K562 (cell line): ENCODE data around the gene ERICH6B. TPM values are rescaled to one million over a fixed set of nuclear protein-coding genes. Genes with fewer than 3 reads are reported as not detected.

Experiments used
- ATAC-seq: fragments of 200-7000 bp; cut with Tn5 transposase; 3 replicates; pipeline ENCODE4 v1.9.1; 2020; ENCODE audit warnings: moderate library complexity
- BruUV-seq: library from RNA; stranded (reverse); fragments of 400-500 nt; replicated peaks from 2 replicates; lab custom pipeline; 2021; lab: Mats Ljungman, UMichigan
- CTCF ChIA-PET: fragments of 300-600 bp; formaldehyde crosslinking; extraction: SDS; loops from one replicate; lab custom pipeline; 2021; ENCODE audit warnings: low intra/inter-chr PET ratio; lab: Yijun Ruan, JAX
- POLR2A ChIA-PET: fragments of 300-600, 350-650 bp; sonication (Branson Sonifier 250); formaldehyde crosslinking; extraction: SDS; loops from one replicate; lab custom pipeline; 2021; ENCODE audit warnings: antibody characterized with exemption, inconsistent platforms; lab: Yijun Ruan, JAX
- DNase-seq, 4 experiments: peaks; one replicate each; pipeline versions ENCODE4 v3.0.0 to v3.0.0-alpha.2; 2011 to 2018; ENCODE audit warnings: low spot score in 3 of 4, mixed read lengths in 3 of 4; ENCODE audit errors: extremely low read depth in 1 of 4
- FAIRE-seq: peaks from 2 replicates; lab custom pipeline; 2011; peaks lifted over from hg19 to GRCh38; lab: Jason Lieb, UNC
- H2AFZ ChIP-seq: 2 replicates; pipeline ENCODE4 v1.6.0; 2011; ENCODE audit warnings: low read depth, low read length, control low read depth, inconsistent platforms
- H3K27ac ChIP-seq: fragments of 200-600 bp; 3 replicates; pipeline ENCODE4 v1.8.0; 2011; ENCODE audit warnings: low read depth, mild to moderate bottlenecking, control low read depth, inconsistent platforms, low read length, moderate library complexity, mixed read lengths; ENCODE audit errors: extremely low read depth
- H3K27me3 ChIP-seq, 2 experiments: fragments of 300-600 bp in 1 of 2; 2 replicates in 1 of 2; 3 replicates in 1 of 2; pipeline versions ENCODE4 v1.6.0 to v1.8.0; 2011; ENCODE audit warnings: inconsistent platforms in 2 of 2, low read length in 2 of 2, mild to moderate bottlenecking in 1 of 2, mixed read lengths in 1 of 2, moderate library complexity in 1 of 2; ENCODE audit not compliant: control insufficient read depth in 2 of 2, insufficient read depth in 2 of 2
- H3K36me3 ChIP-seq: fragments of 300-600 bp; 3 replicates; pipeline ENCODE4 v1.8.0; 2011; ENCODE audit warnings: mild to moderate bottlenecking, low read length, inconsistent platforms; ENCODE audit not compliant: control insufficient read depth, insufficient read depth
- H3K4me1 ChIP-seq, 2 experiments: fragments of 200-600 bp in 1 of 2; replicated peaks in 1 of 2; 2 replicates in 1 of 2; 3 replicates in 1 of 2; pipeline versions ENCODE4 v1.5.1 to v1.8.0; 2011; ENCODE audit warnings: inconsistent platforms in 2 of 2, low read length in 2 of 2, mild to moderate bottlenecking in 1 of 2, mixed read lengths in 1 of 2, moderate library complexity in 1 of 2; ENCODE audit not compliant: control insufficient read depth in 2 of 2, insufficient read depth in 2 of 2
- H3K4me2 ChIP-seq: 2 replicates; pipeline ENCODE4 v1.6.1; 2011; ENCODE audit warnings: low read length, control low read depth, inconsistent platforms, mixed read lengths; ENCODE audit not compliant: insufficient read depth
- H3K4me3 ChIP-seq: fragments of 200-600 bp; sonication (generic), shearing (Covaris generic); 2 replicates; pipeline ENCODE4 v1.5.1; 2016; ENCODE audit warnings: control low read depth, inconsistent platforms
- H3K79me2 ChIP-seq: fragments of 200-600 bp; 3 replicates; pipeline ENCODE4 v1.8.0; 2011; ENCODE audit warnings: low read length, inconsistent platforms; ENCODE audit not compliant: control insufficient read depth, insufficient read depth
- H3K9ac ChIP-seq, 2 experiments: 2 replicates each; pipeline versions ENCODE4 v1.6.0 to v1.6.1; 2011; ENCODE audit warnings: low read depth in 2 of 2, low read length in 2 of 2, control low read depth in 1 of 2, inconsistent platforms in 1 of 2, mild to moderate bottlenecking in 1 of 2, mixed read lengths in 1 of 2; ENCODE audit not compliant: insufficient read depth in 1 of 2
- H3K9me1 ChIP-seq: one replicate; pipeline ENCODE4 v1.6.0; 2011; ENCODE audit warnings: inconsistent platforms, mild to moderate bottlenecking, low read length, moderate library complexity; ENCODE audit not compliant: control insufficient read depth, insufficient read depth
- H3K9me3 ChIP-seq: replicated peaks from 2 replicates; pipeline ENCODE4 v1.5.1; 2011; ENCODE audit warnings: low read depth, low read length, inconsistent platforms; ENCODE audit not compliant: control insufficient read depth, insufficient read depth
- H4K20me1 ChIP-seq: replicated peaks from 2 replicates; pipeline ENCODE4 v1.6.1; 2011; ENCODE audit warnings: low read length, inconsistent platforms, mixed read lengths; ENCODE audit not compliant: control insufficient read depth, insufficient read depth
- CBX2 ChIP-seq: fragments of 200-600 bp; sonication (generic); IDR thresholded peaks from one replicate; pipeline ENCODE4 v1.6.1; 2012; ENCODE audit warnings: mild to moderate bottlenecking, low read length, inconsistent platforms; ENCODE audit not compliant: insufficient read depth, poor library complexity, severe bottlenecking
- CHAMP1 ChIP-seq: fragments of 450-650 bp; IDR thresholded peaks from 2 replicates; pipeline ENCODE4 v1.6.1; 2016; ENCODE audit warnings: mild to moderate bottlenecking
- E2F1 ChIP-seq: sonication (generic); formaldehyde crosslinking; IDR thresholded peaks from 2 replicates; pipeline ENCODE4 v1.8.1; 2023; ENCODE audit warnings: mild to moderate bottlenecking, missing genetic modification reagents, moderate library complexity
- ESRRB ChIP-seq: fragments of 250-450 bp; sonication (Bioruptor Pico); IDR thresholded peaks from 2 replicates; pipeline ENCODE4 v1.5.0; 2020; ENCODE audit warnings: mild to moderate bottlenecking, moderate library complexity, borderline replicate concordance
- MGA ChIP-seq: fragments of 450-650 bp; IDR thresholded peaks from 2 replicates; pipeline ENCODE4 v1.6.1; 2016; ENCODE audit warnings: mild to moderate bottlenecking, moderate library complexity
- SNRNP70 ChIP-seq: fragments of 200-400 bp; formaldehyde crosslinking; optimal IDR thresholded peaks from 2 replicates; pipeline ENCODE3; 2017; ENCODE audit warnings: low read depth, low read length
- ZFPM2 ChIP-seq: fragments of 250-450 bp; sonication (Bioruptor Pico); IDR thresholded peaks from 2 replicates; pipeline ENCODE4 v1.5.1; 2022; ENCODE audit warnings: mild to moderate bottlenecking
- WGBS: fragments of 100-300 bp; shearing (Covaris generic); methylation state at CpG from one replicate; pipeline ENCODE4 v1.1.6; 2016; ENCODE audit warnings: low coverage, mixed read lengths; ENCODE audit not compliant: insufficient coverage; ENCODE audit errors: missing lambda C conversion rate; 5-methylcytosine and 5-hydroxymethylcytosine counted together
- in situ Hi-C: fragments of 300-500 bp; cut with MboI; formaldehyde crosslinking; loops from 4 replicates; pipeline ENCODE4 v1.15.0; 2018; ENCODE audit warnings: inconsistent platforms, mixed read lengths
- intact Hi-C: fragments of 100-400 bp; cut with micrococcal nuclease; formaldehyde crosslinking; loops from 2 replicates; pipeline ENCODE4 v1.14.2; 2022
- polyA plus RNA-seq, 8 experiments: library from polyadenylated mRNA; depleted of rRNA in 4 of 8; stranded (reverse) in 5 of 8; unstranded in 3 of 8; fragments of >200 nt; fragmentation: Nextera tagmentation in 2 of 8; fragmentation: Illumina TruSeq in 1 of 8; extraction: Ambion mirVana in 2 of 8; extraction: Trizol in 1 of 8; gene quantifications; 2 replicates each; pipeline versions ENCODE4 v1.2.1 to v1.2.3, GENCODE V29; 2011 to 2014; ENCODE audit warnings: inconsistent platforms in 1 of 8, missing spikeins in 1 of 8
- total RNA-seq, 7 experiments: library from RNA; depleted of rRNA in 6 of 7; stranded (reverse); fragments of >200 nt in 6 of 7; fragmentation: Illumina TruSeq in 2 of 7; extraction: Trizol in 2 of 7; gene quantifications; 2 replicates each; pipeline versions ENCODE4 v1.2.1 to v1.2.3, GENCODE V29; 2011 to 2021; ENCODE audit warnings: low replicate concordance in 1 of 7

ERICH6B gene
- total and polyA plus RNA-seq, 9 of the 15 experiments (the other 6 are each of a cell fraction or from before 2014, with no cell fraction given): not detected

GRCh38 chr13:45603338-45603737 lies 12.2 kb downstream of the ERICH6B start:
- no peaks in the 10 kb centered on the region for H3K9me3 ChIP-seq
- no peaks in the 10 kb centered on the region for H3K36me3 ChIP-seq
- no peak overlapping the region for H2AFZ ChIP-seq
- H3K9me1 ChIP-seq: no peaks in the 10 kb centered on the region
- DNase-seq (no peak), ATAC-seq (no peak), FAIRE-seq (no peak)
- no peak overlapping the region for H3K4me3 ChIP-seq
- H3K27ac ChIP-seq: no peak overlapping the region
- H3K4me1 ChIP-seq: no peaks in the 10 kb centered on the region
- H3K4me2 ChIP-seq: no peak overlapping the region
- H4K20me1 ChIP-seq: no peaks in the 10 kb centered on the region
- no peak overlapping the region for H3K9ac ChIP-seq
- POLR2A ChIA-PET: no interaction called here
- peaks cover 0 to 5% of the 10 kb centered on the region in 2 experiments; a peak in 4 of 5 replicates for H3K27me3 ChIP-seq
- CTCF ChIA-PET: no interaction called here
- 0% methylated on average over 2 of the region's 4 CpGs for WGBS
- no peaks in the 10 kb centered on the region for H3K79me2 ChIP-seq
- intact Hi-C loops: no loop called here
- in situ Hi-C loops: no loop called here
- BruUV-seq: no TSS peak
- TF ChIP-seq ESRRB (CRISPR knock-in tag): no peak
- no peak for TF ChIP-seq SNRNP70
- no peak for TF ChIP-seq CHAMP1
- TF ChIP-seq CBX2: no peak
- no peak for TF ChIP-seq E2F1 (CRISPR knock-in tag)
- TF ChIP-seq ZFPM2 (CRISPR knock-in tag): no peak
- TF ChIP-seq MGA: no peak
